ENCODE data around the gene PALMD. TPM values are rescaled to one million over a fixed set of nuclear protein-coding genes. Genes with fewer than 3 reads are reported as not detected.

The PALMD gene
- total and polyA plus RNA-seq, 2 of the 8 experiments (the other 6 are each of a cell fraction or from before 2014, with no cell fraction given): not detected

- DNase-seq (ENCODE audit: low read depth in 1 of 2, low spot score in 2 of 2): no peak
- H3K4ac ChIP-seq (replicated peaks; ENCODE audit: insufficient read length, low read depth, low read length): no peak overlapping the region
- H3K4me3 ChIP-seq (ENCODE audit: extremely low read depth in 1 of 4, insufficient read depth in 2 of 4, low read depth in 3 of 4, low read length in 4 of 4): no peak overlapping the region
- no peak overlapping the region for H3K18ac ChIP-seq (ENCODE audit: extremely low read depth, low read length)
- ChIA-PET CTCF (ENCODE audit: partially characterized antibody) (interaction anchor here (0.7 to 2.8 kb wide), 4 partner anchors 12 to 50 kb away, joined by 3 to 11 read pairs (median 4); partner anchors contain the start of gene PALMD), POLR2A (ENCODE audit: partially characterized antibody) (no interaction called here)
- no peak overlapping the region for H3K9ac ChIP-seq (replicated peaks in 1 of 4; ENCODE audit: extremely low read depth in 1 of 4, low read depth in 3 of 4, low read length in 3 of 4)
- no peak overlapping the region for H3K4me2 ChIP-seq (ENCODE audit: insufficient read depth in 1 of 2, low read depth in 2 of 2, low read length in 2 of 2)
- H3K14ac ChIP-seq (ENCODE audit: insufficient read length): no peak overlapping the region
- no peaks in the 10 kb centered on the region for H3K23me2 ChIP-seq (ENCODE audit: low read depth, low read length)
- H4K8ac ChIP-seq (ENCODE audit: extremely low read depth, insufficient read depth, low read length): no peak overlapping the region
- H2AK5ac ChIP-seq (ENCODE audit: low read depth, low read length): no peak overlapping the region
- no peaks in the 10 kb centered on the region for H3K27me3 ChIP-seq (replicated peaks in 1 of 4; ENCODE audit: control insufficient read depth in 3 of 4, extremely low read depth in 1 of 4, insufficient read depth in 3 of 4, low read length in 3 of 4)
- no peak overlapping the region for H3K56ac ChIP-seq (replicated peaks; ENCODE audit: insufficient read length, low read depth, low read length)
- no peak overlapping the region for H2BK20ac ChIP-seq (ENCODE audit: low read length)
- H3K27ac ChIP-seq (ENCODE audit: low read depth, low read length): no peak overlapping the region
- H2BK12ac ChIP-seq (ENCODE audit: low read depth, low read length): no peak overlapping the region
- H3K36me3 ChIP-seq (ENCODE audit: control insufficient read depth in 2 of 4, insufficient read depth in 4 of 4, low read length in 3 of 4): no peaks in the 10 kb centered on the region
- H4K91ac ChIP-seq (replicated peaks; ENCODE audit: insufficient read length, low read length): no peak overlapping the region
- no peak overlapping the region for H2AFZ ChIP-seq (ENCODE audit: low read length)
- no peak overlapping the region for H2BK15ac ChIP-seq (ENCODE audit: low read length)
- H3K79me2 ChIP-seq (ENCODE audit: control insufficient read depth in 1 of 2, insufficient read depth in 2 of 2, low read length in 2 of 2): no peaks in the 10 kb centered on the region
- no peak overlapping the region for H3K23ac ChIP-seq (ENCODE audit: insufficient read length)
- no peak overlapping the region for H2BK5ac ChIP-seq (ENCODE audit: low read depth, low read length)
- FAIRE-seq: no peak
- H4K5ac ChIP-seq (ENCODE audit: insufficient read length, low read depth, low read length): no peak overlapping the region
- H4K20me1 ChIP-seq (replicated peaks in 1 of 2; ENCODE audit: control insufficient read depth in 1 of 2, insufficient read depth in 2 of 2, low read length in 2 of 2): no peaks in the 10 kb centered on the region
- no peaks in the 10 kb centered on the region for H3K9me3 ChIP-seq (ENCODE audit: insufficient read depth in 2 of 2, low read depth in 1 of 2, low read length in 1 of 2)
- no peaks in the 10 kb centered on the region for H3K79me1 ChIP-seq (ENCODE audit: low read depth, low read length)
- peaks cover 0 to 2% (median 0%) of the 10 kb centered on the region in 4 experiments; a peak in 1 of 7 replicates for H3K4me1 ChIP-seq (replicated peaks in 1 of 4; ENCODE audit: control insufficient read depth in 3 of 4, insufficient read depth in 4 of 4, low read length in 3 of 4)
- no peak overlapping the region for H2BK120ac ChIP-seq (replicated peaks; ENCODE audit: low read depth, low read length)
- WGBS, 2 experiments (ENCODE audit: extremely low coverage in 1 of 2, insufficient coverage in 1 of 2, insufficient read length in 1 of 2, insufficient replicate concordance in 2 of 2, low coverage in 1 of 2, low lambda C conversion rate in 2 of 2, missing lambda C conversion rate in 1 of 2): 82% methylated on average over 3 of the region's 3 CpGs; no CpG with 5 or more reads in 1 of the 2 experiments
- TF ChIP-seq CREB1 (IDR thresholded peaks at IDR 0.05) (no peak), RXRA (IDR thresholded peaks at IDR 0.05; ENCODE audit: insufficient read depth, low read depth, low read length) (no peak), POLR2AphosphoS5 (IDR thresholded peaks at IDR 0.05; ENCODE audit: low read depth, low read length) (no peak), ASH2L (IDR thresholded peaks at IDR 0.05; ENCODE audit: low read length) (no peak), SP2 (IDR thresholded peaks at IDR 0.05; ENCODE audit: low read length) (no peak), BACH1 (IDR thresholded peaks at IDR 0.05; ENCODE audit: low read length) (no peak), TAF7 (optimal IDR thresholded peaks at IDR 0.05; ENCODE audit: borderline replicate concordance, low read depth, low read length) (no peak), KDM5A (IDR thresholded peaks at IDR 0.05; ENCODE audit: low read length) (no peak), POLR2A (IDR thresholded peaks at IDR 0.05; ENCODE audit: control extremely low read depth in 1 of 2, low read depth in 2 of 2, low read length in 2 of 2) (no peak), CHD1 (IDR thresholded peaks at IDR 0.05; ENCODE audit: low read depth, low read length) (no peak), POU5F1 (IDR thresholded peaks at IDR 0.05; ENCODE audit: low read depth, low read length) (no peak), RAD21 (IDR thresholded peaks at IDR 0.05 in 1 of 2, conservative IDR thresholded peaks at IDR 0.05 in 1 of 2; ENCODE audit: low read depth in 2 of 2, low read length in 2 of 2) (no peak)
- TF ChIP-seq, protein P1, sequence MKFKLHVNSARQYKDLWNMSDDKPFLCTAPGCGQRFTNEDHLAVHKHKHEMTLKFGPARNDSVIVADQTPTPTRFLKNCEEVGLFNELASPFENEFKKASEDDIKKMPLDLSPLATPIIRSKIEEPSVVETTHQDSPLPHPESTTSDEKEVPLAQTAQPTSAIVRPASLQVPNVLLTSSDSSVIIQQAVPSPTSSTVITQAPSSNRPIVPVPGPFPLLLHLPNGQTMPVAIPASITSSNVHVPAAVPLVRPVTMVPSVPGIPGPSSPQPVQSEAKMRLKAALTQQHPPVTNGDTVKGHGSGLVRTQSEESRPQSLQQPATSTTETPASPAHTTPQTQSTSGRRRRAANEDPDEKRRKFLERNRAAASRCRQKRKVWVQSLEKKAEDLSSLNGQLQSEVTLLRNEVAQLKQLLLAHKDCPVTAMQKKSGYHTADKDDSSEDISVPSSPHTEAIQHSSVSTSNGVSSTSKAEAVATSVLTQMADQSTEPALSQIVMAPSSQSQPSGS (IDR thresholded peaks at IDR 0.05; ENCODE audit: low read length): no peak
These were observed 10.8 kb upstream of the PALMD start for GRCh38 chr1:99634971-99635624.
